AG04450 (cell line): Measurements from ENCODE around the gene KCNJ6. TPM values are rescaled to one million over a fixed set of nuclear protein-coding genes. Genes with fewer than 3 reads are reported as not detected.

Source experiments
- CTCF ChIA-PET: fragments of 300-600, 350-600 bp; formaldehyde crosslinking; extraction: SDS; loops from one replicate; lab custom pipeline; 2022; ENCODE audit warnings: antibody characterized with exemption, inconsistent platforms; lab: Charles Lee
- POLR2A ChIA-PET: fragments of 350-600 bp; formaldehyde crosslinking; extraction: SDS; loops from one replicate; lab custom pipeline; 2021; ENCODE audit warnings: antibody characterized with exemption, inconsistent platforms; lab: Yijun Ruan, JAX
- DNase-seq: peaks from one replicate; pipeline ENCODE4 v3.0.0-alpha.2; 2011; ENCODE audit warnings: low read depth, low spot score
- H3K27ac ChIP-seq: one replicate; pipeline ENCODE4 v1.5.1; 2012; ENCODE audit warnings: low read depth, low read length, control low read depth
- H3K27me3 ChIP-seq: one replicate; pipeline ENCODE4 v1.6.0; 2012; ENCODE audit warnings: low read length; ENCODE audit not compliant: control insufficient read depth, insufficient read depth
- H3K4me3 ChIP-seq: 2 replicates; pipeline ENCODE4 v1.5.1; 2011; ENCODE audit warnings: mild to moderate bottlenecking, low read depth, low read length, control low read depth
- H3K9me3 ChIP-seq: 2 replicates; pipeline ENCODE4 v1.5.1; 2012; ENCODE audit warnings: low read length; ENCODE audit not compliant: control insufficient read depth, insufficient read depth
- polyA plus RNA-seq: library from polyadenylated mRNA; depleted of rRNA; stranded (reverse); fragments of >200 nt; gene quantifications from 2 replicates; pipeline ENCODE4 v1.2.3, GENCODE V29; 2011
- TF ChIP-seq, protein P1 (sequence below): IDR thresholded peaks from 2 replicates; pipeline ENCODE4 v1.5.1; 2011; ENCODE audit warnings: low read depth, low read length, control low read depth, inconsistent platforms

Gene KCNJ6
- polyA plus RNA-seq, 1 experiment: 0.02 TPM

- no peaks in the 10 kb centered on the region; the same call in 1 of the 2 replicates for H3K9me3 ChIP-seq
- TF ChIP-seq, protein P1, sequence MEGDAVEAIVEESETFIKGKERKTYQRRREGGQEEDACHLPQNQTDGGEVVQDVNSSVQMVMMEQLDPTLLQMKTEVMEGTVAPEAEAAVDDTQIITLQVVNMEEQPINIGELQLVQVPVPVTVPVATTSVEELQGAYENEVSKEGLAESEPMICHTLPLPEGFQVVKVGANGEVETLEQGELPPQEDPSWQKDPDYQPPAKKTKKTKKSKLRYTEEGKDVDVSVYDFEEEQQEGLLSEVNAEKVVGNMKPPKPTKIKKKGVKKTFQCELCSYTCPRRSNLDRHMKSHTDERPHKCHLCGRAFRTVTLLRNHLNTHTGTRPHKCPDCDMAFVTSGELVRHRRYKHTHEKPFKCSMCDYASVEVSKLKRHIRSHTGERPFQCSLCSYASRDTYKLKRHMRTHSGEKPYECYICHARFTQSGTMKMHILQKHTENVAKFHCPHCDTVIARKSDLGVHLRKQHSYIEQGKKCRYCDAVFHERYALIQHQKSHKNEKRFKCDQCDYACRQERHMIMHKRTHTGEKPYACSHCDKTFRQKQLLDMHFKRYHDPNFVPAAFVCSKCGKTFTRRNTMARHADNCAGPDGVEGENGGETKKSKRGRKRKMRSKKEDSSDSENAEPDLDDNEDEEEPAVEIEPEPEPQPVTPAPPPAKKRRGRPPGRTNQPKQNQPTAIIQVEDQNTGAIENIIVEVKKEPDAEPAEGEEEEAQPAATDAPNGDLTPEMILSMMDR: no peak
- CTCF ChIA-PET: no interaction called here
- POLR2A ChIA-PET: no interaction called here
- no peak for DNase-seq
- H3K27ac ChIP-seq: no peak overlapping the region
- peaks cover 30% of the 10 kb centered on the region for H3K27me3 ChIP-seq
- no peak overlapping the region for H3K4me3 ChIP-seq
These were observed 17.1 kb downstream of the KCNJ6 start for GRCh38 chr21:37899146-37899545.

GRCh38 chr21:37896788-37897187 lies 19.5 kb downstream of the KCNJ6 start:
- H3K4me3 ChIP-seq: no peak overlapping the region
- H3K27me3 ChIP-seq: peaks cover 33% of the 10 kb centered on the region
- H3K27ac ChIP-seq: no peak overlapping the region
- no peaks in the 10 kb centered on the region; the same call in 1 of the 2 replicates for H3K9me3 ChIP-seq
- ChIA-PET POLR2A (no interaction called here), CTCF (no interaction called here)
- TF ChIP-seq, protein P1: no peak
- no peak for DNase-seq

DNA sequence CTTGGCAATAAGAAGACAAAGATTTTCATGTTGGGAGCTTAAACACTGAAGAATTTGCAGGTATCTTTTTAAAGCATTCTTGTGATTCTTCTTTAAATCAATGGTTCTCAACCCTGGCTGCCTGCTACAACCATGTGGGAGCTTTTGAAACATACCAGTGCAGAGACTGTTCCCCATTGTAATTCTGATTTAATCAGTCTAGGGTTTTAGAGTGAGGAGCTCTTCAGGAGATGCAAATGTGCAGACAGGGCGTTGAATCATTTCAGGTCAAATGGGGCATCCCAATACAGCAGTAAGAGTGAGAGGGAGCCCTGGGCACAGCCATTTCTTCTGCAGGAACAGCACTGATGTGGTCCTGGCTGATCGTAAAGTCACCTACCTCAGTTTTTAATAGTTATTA lies 24.3 kb downstream of the KCNJ6 start:
- DNase-seq: no peak
- ChIA-PET CTCF (no interaction called here), POLR2A (no interaction called here)
- TF ChIP-seq, protein P1: no peak
- Histone ChIP-seq H3K27ac (no peak overlapping the region), H3K4me3 (no peak overlapping the region), H3K9me3 (no peaks in the 10 kb centered on the region; the same call in 1 of the 2 replicates), H3K27me3 (peaks cover 37% of the 10 kb centered on the region)

GRCh38 chr21:37888659-37889058 lies 27.6 kb downstream of the KCNJ6 start:
- no peak for DNase-seq
- ChIA-PET CTCF (no interaction called here), POLR2A (no interaction called here)
- Histone ChIP-seq H3K9me3 (no peaks in the 10 kb centered on the region), H3K27ac (no peak overlapping the region), H3K27me3 (peaks cover 29% of the 10 kb centered on the region), H3K4me3 (no peak overlapping the region)
- TF ChIP-seq, protein P1: no peak

DNA sequence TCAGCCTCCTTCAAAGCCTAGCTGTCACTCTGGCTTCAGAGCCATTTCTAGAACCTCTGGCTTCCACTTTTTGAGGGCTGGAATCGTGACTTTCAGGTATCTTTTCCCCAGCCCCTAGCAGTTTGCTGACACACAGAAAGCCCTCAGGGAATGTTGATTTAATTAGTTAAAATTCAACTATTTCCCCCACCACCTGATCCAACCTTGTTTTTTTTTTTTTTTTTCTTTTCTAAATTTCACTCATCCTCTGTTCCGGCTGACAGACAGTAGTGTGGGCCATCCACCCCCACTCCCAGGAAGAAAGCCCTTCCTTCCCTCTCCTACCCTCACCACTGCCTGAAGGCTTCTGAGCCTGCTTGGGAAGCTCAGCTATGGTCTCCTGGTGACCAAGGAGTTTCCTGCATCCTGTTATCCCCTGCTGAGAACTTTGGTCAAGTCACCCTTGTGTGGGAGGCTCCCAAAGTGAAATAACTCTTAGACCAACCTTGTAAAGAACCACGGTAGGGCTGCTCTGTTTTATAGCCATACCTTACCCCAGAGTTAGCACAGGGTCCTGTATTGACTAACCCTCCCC lies 29.4 kb downstream of the KCNJ6 start:
- Histone ChIP-seq H3K4me3 (no peak overlapping the region), H3K27me3 (peaks cover 27% of the 10 kb centered on the region), H3K9me3 (no peaks in the 10 kb centered on the region), H3K27ac (no peak overlapping the region)
- DNase-seq: no peak
- POLR2A ChIA-PET: interaction anchor here (0.6 kb wide), 1 partner anchor 1864 kb away, joined by 6 read pairs; no protein-coding TSS in a partner anchor
- CTCF ChIA-PET: no interaction called here
- TF ChIP-seq, protein P1: no peak
